GM19324 (cell line): ENCODE data around the gene STPG4.

Experiments used
- ATAC-seq: cut with Tn5 transposase; IDR thresholded peaks from one replicate; pipeline ENCODE4 v1.9.1; 2021; ENCODE audit warnings: mild to moderate bottlenecking, moderate library complexity; ENCODE audit not compliant: unreplicated experiment, low FRiP score

The STPG4 gene

GRCh38 chr2:47058003-47058931 lies 96.8 kb downstream of the STPG4 start:
- ATAC-seq = no peak

GRCh38 chr2:47057687-47058002 lies 97.5 kb downstream of the STPG4 start:
- ATAC-seq = no peak

GRCh38 chr2:47056868-47057686 lies 98.0 kb downstream of the STPG4 start:
- ATAC-seq = no peak

GRCh38 chr2:47056374-47056773 lies 98.7 kb downstream of the STPG4 start:
- no peak for ATAC-seq

GRCh38 chr2:47054868-47055267 lies 100.2 kb downstream of the STPG4 start:
- ATAC-seq = no peak

- ATAC-seq = no peak
These were observed 101.0 kb downstream of the STPG4 start for GRCh38 chr2:47054036-47054555.

GRCh38 chr2:47052847-47053246 lies 102.3 kb downstream of the STPG4 start:
- ATAC-seq = no peak

- no peak for ATAC-seq
These were observed 103.5 kb downstream of the STPG4 start for GRCh38 chr2:47051562-47051961.

GRCh38 chr2:47050762-47051161 lies 104.3 kb downstream of the STPG4 start:
- no peak for ATAC-seq

- no peak for ATAC-seq
These were observed 104.9 kb downstream of the STPG4 start for GRCh38 chr2:47050021-47050760.

- ATAC-seq = no peak
These were observed 105.6 kb downstream of the STPG4 start for GRCh38 chr2:47049502-47049901.

- no peak for ATAC-seq
These were observed 106.2 kb downstream of the STPG4 start for GRCh38 chr2:47048801-47049480.

GRCh38 chr2:47046271-47046670 lies 108.8 kb downstream of the STPG4 start:
- ATAC-seq = no peak

GRCh38 chr2:47043891-47044239 lies 111.2 kb downstream of the STPG4 start:
- no peak for ATAC-seq

- ATAC-seq = no peak
These were observed 111.8 kb downstream of the STPG4 start for GRCh38 chr2:47043142-47043890.

- no peak for ATAC-seq
These were observed 113.0 kb downstream of the STPG4 start for GRCh38 chr2:47041891-47042684.

GRCh38 chr2:47041063-47041462 lies 114.0 kb downstream of the STPG4 start:
- ATAC-seq = no peak

- ATAC-seq = no peak
These were observed 114.5 kb downstream of the STPG4 start for GRCh38 chr2:47040651-47041050.
